ENCODE results near the gene ENOX1. TPM values are rescaled to one million over a fixed set of nuclear protein-coding genes. Genes with fewer than 3 reads are reported as not detected.

ENOX1 gene
- total and polyA plus RNA-seq, 2 of the 8 experiments (the other 6 are each of a cell fraction or from before 2014, with no cell fraction given): 0.23 to 0.37 TPM

- Histone ChIP-seq H3K9ac (replicated peaks in 1 of 4; ENCODE audit: extremely low read depth in 1 of 4, low read depth in 3 of 4, low read length in 3 of 4) (no peak overlapping the region), H2BK15ac (ENCODE audit: low read length) (no peak overlapping the region), H2BK5ac (ENCODE audit: low read depth, low read length) (no peak overlapping the region), H3K56ac (replicated peaks; ENCODE audit: insufficient read length, low read depth, low read length) (no peak overlapping the region), H2AK5ac (ENCODE audit: low read depth, low read length) (no peak overlapping the region), H2BK120ac (replicated peaks; ENCODE audit: low read depth, low read length) (no peak overlapping the region), H2BK12ac (ENCODE audit: low read depth, low read length) (no peak overlapping the region), H2AFZ (ENCODE audit: low read length) (no peak overlapping the region), H3K27me3 (replicated peaks in 1 of 4; ENCODE audit: control insufficient read depth in 3 of 4, extremely low read depth in 1 of 4, insufficient read depth in 3 of 4, low read length in 3 of 4) (no peaks in the 10 kb centered on the region), H3K23me2 (ENCODE audit: low read depth, low read length) (no peaks in the 10 kb centered on the region), H3K14ac (ENCODE audit: insufficient read length) (no peak overlapping the region), H3K36me3 (ENCODE audit: control insufficient read depth in 2 of 4, insufficient read depth in 4 of 4, low read length in 3 of 4) (no peaks in the 10 kb centered on the region), H3K18ac (ENCODE audit: extremely low read depth, low read length) (no peak overlapping the region), H4K5ac (ENCODE audit: insufficient read length, low read depth, low read length) (no peak overlapping the region), H3K79me2 (ENCODE audit: control insufficient read depth in 1 of 2, insufficient read depth in 2 of 2, low read length in 2 of 2) (no peaks in the 10 kb centered on the region), H3K27ac (ENCODE audit: low read depth, low read length) (no peak overlapping the region), H4K8ac (ENCODE audit: extremely low read depth, insufficient read depth, low read length) (no peak overlapping the region), H3K9me3 (ENCODE audit: insufficient read depth in 2 of 2, low read depth in 1 of 2, low read length in 1 of 2) (no peaks in the 10 kb centered on the region), H3K4me2 (ENCODE audit: insufficient read depth in 1 of 2, low read depth in 2 of 2, low read length in 2 of 2) (no peak overlapping the region), H4K20me1 (replicated peaks in 1 of 2; ENCODE audit: control insufficient read depth in 1 of 2, insufficient read depth in 2 of 2, low read length in 2 of 2) (no peaks in the 10 kb centered on the region), H3K23ac (ENCODE audit: insufficient read length) (no peak overlapping the region), H3K4me3 (ENCODE audit: extremely low read depth in 1 of 4, insufficient read depth in 2 of 4, low read depth in 3 of 4, low read length in 4 of 4) (no peak overlapping the region), H3K79me1 (ENCODE audit: low read depth, low read length) (no peaks in the 10 kb centered on the region), H3K4ac (replicated peaks; ENCODE audit: insufficient read length, low read depth, low read length) (no peak overlapping the region), H2BK20ac (ENCODE audit: low read length) (no peak overlapping the region), H3K4me1 (replicated peaks in 1 of 4; ENCODE audit: control insufficient read depth in 3 of 4, insufficient read depth in 4 of 4, low read length in 3 of 4) (no peaks in the 10 kb centered on the region), H4K91ac (replicated peaks; ENCODE audit: insufficient read length, low read length) (no peak overlapping the region)
- no peak for TF ChIP-seq KDM1A (IDR thresholded peaks at IDR 0.05; ENCODE audit: borderline replicate concordance, low read length)
- TF ChIP-seq EZH2 (IDR thresholded peaks at IDR 0.05; ENCODE audit: low read depth, low read length, severe bottlenecking): no peak
- no peak for TF ChIP-seq SAP30 (IDR thresholded peaks at IDR 0.05; ENCODE audit: insufficient read depth, insufficient replicate concordance, low read length)
- no peak for TF ChIP-seq CTBP2 (IDR thresholded peaks at IDR 0.05; ENCODE audit: borderline replicate concordance, insufficient read depth, insufficient read length, low read length)
- TF ChIP-seq CTCF (IDR thresholded peaks at IDR 0.05; ENCODE audit: control extremely low read depth in 1 of 3, insufficient read depth in 1 of 3, low read depth in 1 of 3, low read length in 3 of 3): no peak
- no peak for TF ChIP-seq ASH2L (IDR thresholded peaks at IDR 0.05; ENCODE audit: low read length)
- no peak for TF ChIP-seq USF2 (IDR thresholded peaks at IDR 0.05; ENCODE audit: low read length)
- no peak for TF ChIP-seq SP2 (IDR thresholded peaks at IDR 0.05; ENCODE audit: low read length)
- no peak for FAIRE-seq
- 93% methylated on average over 2 of the region's 2 CpGs; no CpG with 5 or more reads in 1 of the 2 experiments for WGBS, 2 experiments (ENCODE audit: extremely low coverage in 1 of 2, insufficient coverage in 1 of 2, insufficient read length in 1 of 2, insufficient replicate concordance in 2 of 2, low coverage in 1 of 2, low lambda C conversion rate in 2 of 2, missing lambda C conversion rate in 1 of 2)
- DNase-seq (ENCODE audit: low read depth in 1 of 2, low spot score in 2 of 2): no peak
- CTCF ChIA-PET (ENCODE audit: partially characterized antibody): no interaction called here
- POLR2A ChIA-PET (ENCODE audit: partially characterized antibody): no interaction called here
These were observed 48.9 kb upstream of the ENOX1 start for GRCh38 chr13:43835701-43836100.

Measured in H1 (cell line).